GM19099 (cell line): ENCODE results near the gene TMEM217.
A peak's percentile ranks its signal among the peaks of the same experiment; 100 is the strongest.

Source experiments
- POLR2A ChIP-seq: IDR thresholded peaks from 3 replicates; pipeline ENCODE4 v1.6.1; 2011; ENCODE audit warnings: low read depth; ENCODE audit not compliant: insufficient read length; ENCODE audit errors: extremely low read depth

TMEM217 gene

GRCh38 chr6:37173493-37174195 is 84.3 kb downstream of the TMEM217 start:
- TF ChIP-seq POLR2A, result no peak

GRCh38 chr6:37172912-37173492 is 84.9 kb downstream of the TMEM217 start:
- no peak for TF ChIP-seq POLR2A

DNA sequence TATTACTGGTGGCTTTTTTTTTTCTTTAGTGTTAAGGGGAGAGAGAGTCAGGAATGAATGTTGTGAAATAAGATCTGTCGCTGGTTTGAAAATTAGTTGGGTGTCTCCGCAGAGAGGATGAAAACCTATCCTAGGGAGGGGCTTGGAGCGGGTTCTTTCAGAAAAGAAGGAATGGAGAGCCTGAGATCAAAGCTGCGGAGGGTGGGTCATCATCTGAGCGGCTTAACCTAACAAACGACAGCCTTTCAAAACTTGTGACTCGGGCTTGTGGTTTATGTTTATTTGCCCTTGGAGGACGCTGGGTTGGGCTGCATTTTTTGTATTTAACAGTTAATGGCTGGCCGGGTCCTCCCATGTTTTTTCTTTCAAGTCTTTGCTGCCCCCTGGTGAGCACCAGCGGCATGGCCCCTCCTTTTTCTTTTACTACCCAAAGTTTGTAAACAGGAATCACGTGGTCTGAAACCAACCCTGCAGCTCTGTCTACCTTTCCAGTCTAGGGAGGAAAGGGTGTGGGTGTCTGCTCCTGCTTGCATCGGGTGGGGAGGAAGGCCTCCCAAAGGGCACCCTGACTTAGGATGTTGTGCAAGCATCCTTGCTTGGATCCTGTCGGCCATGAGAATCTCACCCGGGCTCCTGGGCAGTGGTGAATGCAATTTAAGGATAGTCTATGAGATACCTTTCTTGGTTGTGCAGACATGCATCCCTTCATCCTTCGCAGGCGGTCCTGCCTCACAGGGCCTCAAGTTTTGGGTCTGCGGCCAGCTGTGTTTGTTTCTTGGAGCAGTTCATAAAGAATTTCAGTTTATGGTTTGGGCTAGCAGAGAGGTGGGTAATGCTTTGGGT is 85.8 kb downstream of the TMEM217 start:
- TF ChIP-seq POLR2A, result no peak

- TF ChIP-seq POLR2A, result no peak
Measured at GRCh38 chr6:37171201-37171969, 86.6 kb downstream of the TMEM217 start.

DNA sequence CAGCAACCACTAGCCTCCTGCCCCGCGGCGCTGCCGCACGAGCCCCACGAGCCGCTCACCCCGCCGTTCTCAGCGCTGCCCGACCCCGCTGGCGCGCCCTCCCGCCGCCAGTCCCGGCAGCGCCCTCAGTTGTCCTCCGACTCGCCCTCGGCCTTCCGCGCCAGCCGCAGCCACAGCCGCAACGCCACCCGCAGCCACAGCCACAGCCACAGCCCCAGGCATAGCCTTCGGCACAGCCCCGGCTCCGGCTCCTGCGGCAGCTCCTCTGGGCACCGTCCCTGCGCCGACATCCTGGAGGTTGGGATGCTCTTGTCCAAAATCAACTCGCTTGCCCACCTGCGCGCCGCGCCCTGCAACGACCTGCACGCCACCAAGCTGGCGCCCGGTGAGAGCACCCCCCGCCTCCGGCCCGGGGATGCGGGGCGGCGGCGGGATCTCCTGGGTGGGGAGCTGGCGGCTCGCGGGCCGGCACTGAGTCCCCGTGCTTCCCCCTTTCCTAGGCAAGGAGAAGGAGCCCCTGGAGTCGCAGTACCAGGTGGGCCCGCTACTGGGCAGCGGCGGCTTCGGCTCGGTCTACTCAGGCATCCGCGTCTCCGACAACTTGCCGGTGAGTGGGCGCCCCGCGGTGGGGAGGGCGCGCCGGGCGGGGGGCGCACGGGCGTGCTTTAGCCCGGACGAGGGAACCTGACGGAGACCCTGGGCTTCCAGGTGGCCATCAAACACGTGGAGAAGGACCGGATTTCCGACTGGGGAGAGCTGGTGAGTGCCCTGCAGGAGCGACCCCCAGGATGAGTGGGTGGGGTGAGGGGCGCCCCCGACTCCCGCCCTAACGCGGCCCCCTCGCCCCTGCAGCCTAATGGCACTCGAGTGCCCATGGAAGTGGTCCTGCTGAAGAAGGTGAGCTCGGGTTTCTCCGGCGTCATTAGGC is 87.4 kb downstream of the TMEM217 start:
- no peak for TF ChIP-seq POLR2A

GRCh38 chr6:37169496-37170272 is 88.3 kb downstream of the TMEM217 start, which contains the start of gene PIM1:
Gene PIM1 (plus strand): TSS chr6:37170152. CDS start chr6:37170576, 424 bp downstream.
- peak; percentile 69 for TF ChIP-seq POLR2A

DNA sequence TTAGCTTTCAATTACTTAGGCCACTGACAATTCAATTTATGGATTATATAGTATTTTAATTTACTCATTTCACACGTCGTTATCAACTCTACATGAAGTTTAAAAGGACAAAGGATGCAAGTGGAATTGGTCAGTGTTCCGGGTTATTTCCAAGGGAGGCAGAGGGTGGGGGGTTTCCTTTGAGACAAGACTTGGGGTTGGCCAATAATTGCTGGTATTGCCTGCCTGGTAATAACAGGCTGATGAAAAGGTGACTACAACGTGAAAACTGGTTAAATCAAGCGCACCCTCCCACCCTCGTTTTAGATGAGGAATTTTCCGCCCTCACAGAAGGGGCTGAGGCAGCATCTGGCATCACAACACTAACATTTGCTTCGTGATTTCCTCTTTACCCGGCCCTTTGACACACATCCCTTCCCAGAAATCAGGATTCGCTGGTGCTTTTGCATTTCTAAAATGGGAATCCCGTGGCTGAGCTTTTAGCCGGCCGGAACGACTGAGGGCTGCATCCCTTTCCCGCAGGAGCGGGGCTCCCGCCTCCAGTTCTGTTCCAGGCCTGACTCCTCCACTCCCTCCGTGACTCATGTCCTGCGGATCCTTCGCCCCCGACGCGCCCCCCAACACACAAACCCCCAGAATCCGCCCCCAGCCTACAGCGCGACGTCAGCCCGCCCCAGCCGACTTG is 89.0 kb downstream of the TMEM217 start:
- no peak for TF ChIP-seq POLR2A

- no peak for TF ChIP-seq POLR2A
Measured at GRCh38 chr6:37168163-37168758, 89.7 kb downstream of the TMEM217 start.

- TF ChIP-seq POLR2A, result no peak
Measured at GRCh38 chr6:37162740-37163139, 95.2 kb downstream of the TMEM217 start.
